Measurements from ENCODE around the gene DNAAF2.

DNAAF2 gene

DNA sequence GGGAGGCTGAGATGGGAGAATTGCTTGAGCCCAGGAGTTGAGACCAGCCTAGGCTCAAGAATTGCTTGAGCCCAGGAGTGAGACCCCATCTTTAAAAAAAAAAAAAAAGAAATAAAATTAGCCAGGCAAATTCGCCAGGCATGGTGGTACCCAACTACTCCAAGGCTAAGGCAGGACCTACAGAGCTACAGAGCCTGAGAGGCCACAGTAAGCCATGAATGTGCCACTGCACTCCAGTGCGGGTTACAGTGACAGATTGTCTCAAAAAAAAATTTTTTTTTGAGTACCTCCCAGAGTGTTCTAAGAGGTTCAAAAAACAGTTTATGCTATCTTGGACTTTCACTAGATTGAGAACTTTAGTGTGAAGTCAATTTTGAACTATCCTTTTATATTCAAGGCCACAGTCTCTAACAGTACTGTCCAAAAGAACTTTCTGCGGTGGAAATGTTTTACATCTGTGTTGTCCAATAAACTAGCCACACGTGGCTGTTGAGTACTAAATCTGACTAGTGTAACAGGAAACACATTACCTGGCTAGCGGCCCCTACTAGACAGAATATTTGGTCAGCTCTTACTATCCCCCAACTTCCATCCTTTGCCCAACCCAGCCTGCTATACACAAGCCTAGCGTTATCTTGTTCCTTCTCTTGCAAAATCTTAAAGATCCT is 17.1 kb downstream of the DNAAF2 start:
- POLR2A ChIA-PET: no interaction called here
- 92% methylated on average over 4 of the region's 6 CpGs for WGBS (ENCODE audit: insufficient coverage)

DNA sequence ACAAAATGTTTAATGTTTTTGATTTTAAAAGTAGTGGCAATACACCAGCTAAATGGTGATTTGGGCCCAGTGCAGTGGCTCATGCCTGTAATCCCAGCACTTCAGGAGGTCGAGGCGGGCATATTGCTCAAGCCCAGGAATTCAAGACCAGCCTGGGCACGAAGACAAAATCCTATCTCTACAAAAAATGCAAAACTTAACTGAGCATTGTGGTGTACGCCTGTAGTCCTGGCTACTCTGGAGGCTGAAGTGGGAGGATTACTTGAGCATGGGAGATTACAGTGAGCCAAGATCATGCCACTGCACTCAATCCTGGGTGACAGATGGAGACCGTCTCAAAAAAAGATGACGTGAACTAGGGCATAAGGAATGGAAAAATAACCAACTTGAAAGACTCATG is 19.3 kb downstream of the DNAAF2 start:
- Histone ChIP-seq H3K9me3 (ENCODE audit: control extremely low read depth in 1 of 5, control insufficient read depth in 4 of 5, insufficient read depth in 2 of 5, low read depth in 1 of 5, low read length in 4 of 5) (no peaks in the 10 kb centered on the region), H3K36me3 (ENCODE audit: control insufficient read depth in 4 of 4, insufficient read depth in 4 of 4, low read length in 3 of 4) (peaks cover 5 to 36% (median 14%) of the 10 kb centered on the region in 4 experiments), H3K27me3 (replicated peaks in 2 of 5; ENCODE audit: control insufficient read depth in 4 of 5, insufficient read depth in 5 of 5, low read length in 4 of 5) (no peaks in the 10 kb centered on the region), H3K27ac (ENCODE audit: insufficient read depth in 1 of 2, low read depth in 1 of 2, low read length in 2 of 2, poor library complexity in 1 of 2, severe bottlenecking in 2 of 2) (no peak overlapping the region), H3K4me1 (ENCODE audit: control extremely low read depth in 1 of 4, control insufficient read depth in 4 of 4, insufficient read depth in 4 of 4, low read length in 3 of 4) (peaks cover 3 to 20% (median 11%) of the 10 kb centered on the region in 4 experiments), H3K4me3 (ENCODE audit: control insufficient read depth in 1 of 7, extremely low read depth in 1 of 7, insufficient read depth in 4 of 7, low read depth in 2 of 7, low read length in 6 of 7) (no peak overlapping the region)
- ChIA-PET POLR2A (no interaction called here), CTCF (interaction anchor here (1.5 kb wide), 1 partner anchor 13 kb away, joined by 3 read pairs; no protein-coding TSS in a partner anchor)
- no peak for DNase-seq
- 86% methylated on average over 3 of the region's 6 CpGs for WGBS (ENCODE audit: insufficient coverage)

More for the DNA sequence above, 17.1 kb downstream of the DNAAF2 start:
- Histone ChIP-seq H3K4me3 (ENCODE audit: control insufficient read depth in 1 of 7, extremely low read depth in 1 of 7, insufficient read depth in 4 of 7, low read depth in 2 of 7, low read length in 6 of 7) (no peak overlapping the region), H3K4me1 (ENCODE audit: control extremely low read depth in 1 of 4, control insufficient read depth in 4 of 4, insufficient read depth in 4 of 4, low read length in 3 of 4) (peaks cover 14 to 35% (median 29%) of the 10 kb centered on the region in 4 experiments), H3K27ac (ENCODE audit: insufficient read depth in 1 of 2, low read depth in 1 of 2, low read length in 2 of 2, poor library complexity in 1 of 2, severe bottlenecking in 2 of 2) (no peak overlapping the region), H3K27me3 (replicated peaks in 2 of 5; ENCODE audit: control insufficient read depth in 4 of 5, insufficient read depth in 5 of 5, low read length in 4 of 5) (no peaks in the 10 kb centered on the region), H3K36me3 (ENCODE audit: control insufficient read depth in 4 of 4, insufficient read depth in 4 of 4, low read length in 3 of 4) (peaks cover 5 to 42% (median 13%) of the 10 kb centered on the region in 4 experiments), H3K9me3 (ENCODE audit: control extremely low read depth in 1 of 5, control insufficient read depth in 4 of 5, insufficient read depth in 2 of 5, low read depth in 1 of 5, low read length in 4 of 5) (no peaks in the 10 kb centered on the region)
- CTCF ChIA-PET: interaction anchor here (0.9 to 1.3 kb wide), 2 partner anchors 11 to 30 kb away, joined by 3 read pairs; no protein-coding TSS in a partner anchor
- DNase-seq: no peak

DNA sequence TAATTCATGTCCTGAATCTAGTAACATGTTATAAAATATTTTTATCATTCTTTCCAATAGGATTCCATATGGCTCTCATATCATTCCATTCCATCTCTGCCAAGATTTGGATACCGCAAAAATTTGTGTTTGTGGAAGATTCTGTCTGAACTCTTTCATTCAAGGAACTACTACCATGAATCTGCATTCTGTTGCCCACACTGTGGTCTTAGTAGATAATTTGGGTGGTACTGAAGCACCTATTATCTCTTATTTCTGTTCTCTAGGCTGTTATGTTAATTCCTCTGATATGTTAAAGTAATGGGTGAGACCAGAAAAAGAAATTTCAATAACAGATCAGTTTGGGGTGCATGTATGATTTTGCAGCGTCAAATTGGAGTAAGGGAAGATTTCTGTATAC is 20.8 kb downstream of the DNAAF2 start:
- no CpG with 5 or more reads among the region's 2 CpGs for WGBS (ENCODE audit: insufficient coverage)
- H3K4me3 ChIP-seq (ENCODE audit: control insufficient read depth in 1 of 7, extremely low read depth in 1 of 7, insufficient read depth in 4 of 7, low read depth in 2 of 7, low read length in 6 of 7): no peak overlapping the region
- ChIA-PET POLR2A (no interaction called here), CTCF (no interaction called here)
- peaks cover 0 to 15% (median 4%) of the 10 kb centered on the region in 4 experiments for H3K4me1 ChIP-seq (ENCODE audit: control extremely low read depth in 1 of 4, control insufficient read depth in 4 of 4, insufficient read depth in 4 of 4, low read length in 3 of 4)
- DNase-seq: no peak
- H3K9me3 ChIP-seq (ENCODE audit: control extremely low read depth in 1 of 5, control insufficient read depth in 4 of 5, insufficient read depth in 2 of 5, low read depth in 1 of 5, low read length in 4 of 5): no peaks in the 10 kb centered on the region
- peaks cover 5 to 43% (median 15%) of the 10 kb centered on the region in 4 experiments for H3K36me3 ChIP-seq (ENCODE audit: control insufficient read depth in 4 of 4, insufficient read depth in 4 of 4, low read length in 3 of 4)
- H3K27ac ChIP-seq (ENCODE audit: insufficient read depth in 1 of 2, low read depth in 1 of 2, low read length in 2 of 2, poor library complexity in 1 of 2, severe bottlenecking in 2 of 2): no peak overlapping the region
- no peaks in the 10 kb centered on the region for H3K27me3 ChIP-seq (replicated peaks in 2 of 5; ENCODE audit: control insufficient read depth in 4 of 5, insufficient read depth in 5 of 5, low read length in 4 of 5)

DNA sequence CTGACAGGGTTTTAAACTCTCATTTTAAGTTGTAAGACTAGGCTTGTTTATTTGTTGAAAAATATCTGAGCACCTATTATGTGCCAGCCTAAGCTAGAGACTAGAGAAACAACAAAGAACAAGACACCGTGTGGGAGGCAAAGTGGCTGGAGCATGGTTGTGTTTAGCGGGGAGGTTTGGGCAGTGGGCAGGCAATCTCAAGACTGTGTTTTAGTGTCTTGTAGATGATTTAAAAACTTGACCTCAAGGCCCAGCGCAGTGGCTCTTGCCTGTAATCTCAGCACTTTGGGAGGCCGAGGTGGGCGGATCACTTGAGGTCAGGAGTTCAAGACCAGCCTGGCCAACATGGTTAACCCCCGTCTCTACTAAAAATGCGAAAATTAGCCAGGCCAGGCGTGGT is 22.4 kb downstream of the DNAAF2 start:
- no peaks in the 10 kb centered on the region for H3K9me3 ChIP-seq (ENCODE audit: control extremely low read depth in 1 of 5, control insufficient read depth in 4 of 5, insufficient read depth in 2 of 5, low read depth in 1 of 5, low read length in 4 of 5)
- no peaks in the 10 kb centered on the region for H3K27me3 ChIP-seq (replicated peaks in 2 of 5; ENCODE audit: control insufficient read depth in 4 of 5, insufficient read depth in 5 of 5, low read length in 4 of 5)
- peaks cover 5 to 36% (median 12%) of the 10 kb centered on the region in 4 experiments for H3K36me3 ChIP-seq (ENCODE audit: control insufficient read depth in 4 of 4, insufficient read depth in 4 of 4, low read length in 3 of 4)
- H3K4me3 ChIP-seq (ENCODE audit: control insufficient read depth in 1 of 7, extremely low read depth in 1 of 7, insufficient read depth in 4 of 7, low read depth in 2 of 7, low read length in 6 of 7): no peak overlapping the region
- ChIA-PET POLR2A (no interaction called here), CTCF (interaction anchor here (0.7 to 1.9 kb wide), 2 partner anchors 19 to 26 kb away, joined by 3 to 5 read pairs; partner anchors contain the start of gene RPS29)
- DNase-seq: no peak
- H3K4me1 ChIP-seq (ENCODE audit: control extremely low read depth in 1 of 4, control insufficient read depth in 4 of 4, insufficient read depth in 4 of 4, low read length in 3 of 4): peaks cover 0 to under 1% (median 0%) of the 10 kb centered on the region in 4 experiments
- WGBS (ENCODE audit: insufficient coverage): 99% methylated on average over 6 of the region's 8 CpGs
- H3K27ac ChIP-seq (ENCODE audit: insufficient read depth in 1 of 2, low read depth in 1 of 2, low read length in 2 of 2, poor library complexity in 1 of 2, severe bottlenecking in 2 of 2): no peak overlapping the region

DNA sequence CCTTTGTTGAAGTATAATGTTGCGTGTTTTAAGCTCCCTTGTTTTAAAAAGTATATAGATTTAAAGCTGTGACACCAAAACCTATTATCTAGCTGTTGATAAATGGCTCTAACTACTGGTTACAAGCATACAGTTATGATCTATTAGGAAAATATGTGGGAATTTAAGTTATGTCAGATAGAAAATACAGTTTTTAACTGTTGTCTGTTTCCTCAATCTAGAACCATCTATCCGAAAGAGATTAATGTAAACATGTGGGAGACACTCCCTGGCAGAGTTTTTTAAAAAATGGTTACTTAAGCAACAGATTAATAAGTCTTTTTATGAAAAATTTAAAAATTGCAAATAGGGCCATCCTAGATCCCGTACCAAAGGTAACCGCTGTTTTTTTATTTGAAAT is 22.8 kb downstream of the DNAAF2 start:
- DNase-seq: no peak
- ChIA-PET CTCF (interaction anchor here (0.7 to 1.9 kb wide), 4 partner anchors 11 to 56 kb away, joined by 3 to 5 read pairs (median 3); partner anchors contain the start of gene RPS29), POLR2A (interaction anchor here (0.6 kb wide), 1 partner anchor 13 kb away, joined by 3 read pairs; no protein-coding TSS in a partner anchor)
- no peak overlapping the region for H3K4me3 ChIP-seq (ENCODE audit: control insufficient read depth in 1 of 7, extremely low read depth in 1 of 7, insufficient read depth in 4 of 7, low read depth in 2 of 7, low read length in 6 of 7)
- 100% methylated on average over 2 of the region's 4 CpGs for WGBS (ENCODE audit: insufficient coverage)
- H3K27ac ChIP-seq (ENCODE audit: insufficient read depth in 1 of 2, low read depth in 1 of 2, low read length in 2 of 2, poor library complexity in 1 of 2, severe bottlenecking in 2 of 2): no peak overlapping the region
- H3K36me3 ChIP-seq (ENCODE audit: control insufficient read depth in 4 of 4, insufficient read depth in 4 of 4, low read length in 3 of 4): peaks cover 5 to 36% (median 14%) of the 10 kb centered on the region in 4 experiments
- H3K27me3 ChIP-seq (replicated peaks in 2 of 5; ENCODE audit: control insufficient read depth in 4 of 5, insufficient read depth in 5 of 5, low read length in 4 of 5): no peaks in the 10 kb centered on the region
- no peaks in the 10 kb centered on the region for H3K4me1 ChIP-seq (ENCODE audit: control extremely low read depth in 1 of 4, control insufficient read depth in 4 of 4, insufficient read depth in 4 of 4, low read length in 3 of 4)
- no peaks in the 10 kb centered on the region for H3K9me3 ChIP-seq (ENCODE audit: control extremely low read depth in 1 of 5, control insufficient read depth in 4 of 5, insufficient read depth in 2 of 5, low read depth in 1 of 5, low read length in 4 of 5)

DNA sequence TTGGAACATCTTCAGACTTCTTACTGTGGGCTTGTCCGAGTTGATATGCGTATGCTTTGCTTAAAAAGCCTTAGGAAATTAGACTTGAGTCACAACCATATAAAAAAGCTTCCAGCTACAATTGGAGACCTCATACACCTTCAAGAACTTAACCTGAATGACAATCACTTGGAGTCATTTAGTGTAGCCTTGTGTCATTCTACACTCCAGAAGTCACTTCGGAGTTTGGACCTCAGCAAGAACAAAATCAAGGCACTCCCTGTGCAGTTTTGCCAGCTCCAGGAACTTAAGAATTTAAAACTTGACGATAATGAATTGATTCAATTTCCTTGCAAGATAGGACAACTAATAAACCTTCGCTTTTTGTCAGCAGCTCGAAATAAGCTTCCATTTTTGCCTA is 27.5 kb downstream of the DNAAF2 start:
- no peak for DNase-seq
- H3K27me3 ChIP-seq (replicated peaks in 2 of 5; ENCODE audit: control insufficient read depth in 4 of 5, insufficient read depth in 5 of 5, low read length in 4 of 5): no peaks in the 10 kb centered on the region
- no peak overlapping the region for H3K4me3 ChIP-seq (ENCODE audit: control insufficient read depth in 1 of 7, extremely low read depth in 1 of 7, insufficient read depth in 4 of 7, low read depth in 2 of 7, low read length in 6 of 7)
- no peak overlapping the region for H3K27ac ChIP-seq (ENCODE audit: insufficient read depth in 1 of 2, low read depth in 1 of 2, low read length in 2 of 2, poor library complexity in 1 of 2, severe bottlenecking in 2 of 2)
- ChIA-PET POLR2A (no interaction called here), CTCF (interaction anchor here (1.0 to 1.2 kb wide), 2 partner anchors 11 to 13 kb away, joined by 3 read pairs; partner anchors contain the start of genes MGAT2 and RPL36AL)
- no peaks in the 10 kb centered on the region for H3K9me3 ChIP-seq (ENCODE audit: control extremely low read depth in 1 of 5, control insufficient read depth in 4 of 5, insufficient read depth in 2 of 5, low read depth in 1 of 5, low read length in 4 of 5)
- H3K36me3 ChIP-seq (ENCODE audit: control insufficient read depth in 4 of 4, insufficient read depth in 4 of 4, low read length in 3 of 4): peaks cover 4 to 50% (median 18%) of the 10 kb centered on the region in 4 experiments
- no peaks in the 10 kb centered on the region for H3K4me1 ChIP-seq (ENCODE audit: control extremely low read depth in 1 of 4, control insufficient read depth in 4 of 4, insufficient read depth in 4 of 4, low read length in 3 of 4)
- 97% methylated on average over 3 of the region's 6 CpGs for WGBS (ENCODE audit: insufficient coverage)
